Measurements from ENCODE around the gene AFF4.
A peak's percentile ranks its signal among the peaks of the same experiment; 100 is the strongest.
"Not testable (repeated sequence)": the region's sequence is repeated elsewhere in the genome, so short reads cannot be mapped to it uniquely, and the experiment has no call there.

The AFF4 gene, protein sequence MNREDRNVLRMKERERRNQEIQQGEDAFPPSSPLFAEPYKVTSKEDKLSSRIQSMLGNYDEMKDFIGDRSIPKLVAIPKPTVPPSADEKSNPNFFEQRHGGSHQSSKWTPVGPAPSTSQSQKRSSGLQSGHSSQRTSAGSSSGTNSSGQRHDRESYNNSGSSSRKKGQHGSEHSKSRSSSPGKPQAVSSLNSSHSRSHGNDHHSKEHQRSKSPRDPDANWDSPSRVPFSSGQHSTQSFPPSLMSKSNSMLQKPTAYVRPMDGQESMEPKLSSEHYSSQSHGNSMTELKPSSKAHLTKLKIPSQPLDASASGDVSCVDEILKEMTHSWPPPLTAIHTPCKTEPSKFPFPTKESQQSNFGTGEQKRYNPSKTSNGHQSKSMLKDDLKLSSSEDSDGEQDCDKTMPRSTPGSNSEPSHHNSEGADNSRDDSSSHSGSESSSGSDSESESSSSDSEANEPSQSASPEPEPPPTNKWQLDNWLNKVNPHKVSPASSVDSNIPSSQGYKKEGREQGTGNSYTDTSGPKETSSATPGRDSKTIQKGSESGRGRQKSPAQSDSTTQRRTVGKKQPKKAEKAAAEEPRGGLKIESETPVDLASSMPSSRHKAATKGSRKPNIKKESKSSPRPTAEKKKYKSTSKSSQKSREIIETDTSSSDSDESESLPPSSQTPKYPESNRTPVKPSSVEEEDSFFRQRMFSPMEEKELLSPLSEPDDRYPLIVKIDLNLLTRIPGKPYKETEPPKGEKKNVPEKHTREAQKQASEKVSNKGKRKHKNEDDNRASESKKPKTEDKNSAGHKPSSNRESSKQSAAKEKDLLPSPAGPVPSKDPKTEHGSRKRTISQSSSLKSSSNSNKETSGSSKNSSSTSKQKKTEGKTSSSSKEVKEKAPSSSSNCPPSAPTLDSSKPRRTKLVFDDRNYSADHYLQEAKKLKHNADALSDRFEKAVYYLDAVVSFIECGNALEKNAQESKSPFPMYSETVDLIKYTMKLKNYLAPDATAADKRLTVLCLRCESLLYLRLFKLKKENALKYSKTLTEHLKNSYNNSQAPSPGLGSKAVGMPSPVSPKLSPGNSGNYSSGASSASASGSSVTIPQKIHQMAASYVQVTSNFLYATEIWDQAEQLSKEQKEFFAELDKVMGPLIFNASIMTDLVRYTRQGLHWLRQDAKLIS

DNA sequence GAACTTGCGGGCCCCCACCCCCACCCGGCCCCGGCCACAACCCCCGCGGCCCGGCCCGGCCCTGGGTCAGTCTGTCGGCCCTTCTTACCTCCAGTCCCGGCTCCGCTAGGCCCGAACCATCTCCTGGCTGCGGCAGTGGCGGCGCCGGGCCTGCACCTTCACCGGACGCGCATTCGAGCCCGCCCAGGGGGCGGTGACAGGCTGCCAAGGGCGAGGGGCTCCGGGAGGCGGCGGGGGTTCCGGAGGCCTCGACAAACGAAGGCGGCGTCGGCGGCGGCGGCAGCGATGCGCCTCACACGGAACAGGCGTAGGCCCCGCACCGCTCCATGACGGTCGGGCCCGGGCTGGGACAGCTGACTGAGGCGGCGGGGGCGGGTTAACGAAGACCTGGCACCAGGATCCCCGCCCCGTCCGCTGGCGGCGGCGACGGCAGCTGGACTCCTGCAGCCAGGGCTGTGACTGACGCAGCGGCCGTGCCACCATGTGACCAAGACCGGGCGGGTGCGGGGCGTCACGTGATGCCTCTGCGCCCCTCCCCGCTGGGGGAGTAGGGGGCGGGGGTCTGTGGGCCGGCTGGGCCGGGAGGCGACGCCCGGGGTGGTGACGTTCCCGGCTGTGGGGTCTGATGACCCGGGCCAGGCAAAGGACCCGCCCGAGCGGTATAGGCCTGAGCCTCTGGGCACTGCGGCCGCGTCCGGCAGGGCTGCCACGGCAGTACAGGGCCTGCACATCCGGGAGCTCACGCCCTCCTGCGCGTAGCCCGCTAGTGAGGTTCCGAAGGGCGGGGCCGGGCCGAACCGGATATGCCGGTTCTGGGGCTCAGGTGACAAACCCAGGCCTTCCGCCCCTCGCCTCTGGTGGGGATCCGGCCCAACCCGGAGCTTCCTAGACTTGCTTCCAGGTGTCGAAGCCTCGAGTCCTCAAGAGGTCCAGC is at the start of gene AFF4:
Gene AFF4, minus strand, starts transcription at position 464 of the 934 bp plus-strand sequence. CDS start 26,445 bp downstream, outside the sequence.
- peak; percentile 74 to 78 for DNase-seq (ENCODE audit: low read depth in 1 of 2, low spot score in 1 of 2)

DNA sequence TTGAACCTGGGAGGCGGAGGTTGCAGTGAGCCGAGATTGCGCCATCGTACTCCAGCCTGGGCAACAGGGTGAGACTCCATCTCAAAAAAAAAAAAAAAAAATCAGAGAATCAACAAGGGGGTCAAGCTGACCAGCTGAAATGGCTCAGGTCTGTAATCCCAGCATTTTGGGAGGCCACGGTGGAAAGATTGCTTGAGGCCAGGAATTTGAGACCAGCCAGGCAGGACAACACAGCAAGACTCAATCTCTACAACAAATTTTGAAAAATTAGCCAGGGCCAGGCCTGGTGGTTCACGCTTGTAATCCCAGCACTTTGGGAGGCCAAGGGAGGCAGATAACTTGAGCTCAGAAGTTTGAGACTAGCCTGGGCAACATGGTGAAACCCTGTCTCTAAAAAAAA is 45.0 kb upstream of the AFF4 start:
- not testable (repeated sequence) for DNase-seq (ENCODE audit: low read depth in 1 of 2, low spot score in 1 of 2)

DNA sequence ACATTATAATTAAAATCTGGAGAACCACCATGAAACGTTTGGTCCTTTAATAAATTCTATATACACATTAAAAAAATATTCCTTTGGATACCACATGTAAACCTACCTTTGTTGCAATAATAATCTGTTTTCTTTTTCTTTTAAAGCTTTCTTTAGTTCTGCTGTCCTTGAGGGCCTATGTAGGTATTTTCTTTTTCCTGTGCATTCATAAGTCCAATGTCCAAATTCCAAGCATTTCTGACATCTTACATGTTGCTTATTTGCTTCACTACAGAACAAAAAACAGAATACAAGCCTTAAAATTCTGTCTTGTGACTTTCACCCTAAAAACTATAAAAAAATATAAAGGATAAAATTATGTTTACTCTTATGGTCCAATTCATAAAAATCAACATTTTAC is 43.2 kb upstream of the AFF4 start:
- no peak for DNase-seq (ENCODE audit: low read depth in 1 of 2, low spot score in 1 of 2)

DNA sequence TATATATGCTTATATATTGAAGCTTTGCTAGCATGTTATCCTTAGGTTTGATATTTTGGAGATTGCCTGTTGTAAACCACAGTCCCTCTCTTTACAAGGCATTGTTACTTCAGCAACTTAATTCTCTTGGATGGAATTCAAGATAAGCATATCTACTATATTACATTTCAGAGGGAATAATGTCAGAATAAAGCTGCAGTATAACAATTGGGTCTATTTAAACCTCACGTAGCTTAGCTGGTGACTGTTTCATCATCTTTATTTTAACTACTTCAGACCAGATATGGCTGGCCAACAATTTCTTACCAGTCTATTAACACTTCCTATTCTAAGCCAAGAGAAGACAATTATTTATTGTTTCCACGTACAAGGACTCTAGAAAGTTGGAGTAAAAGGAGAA is 35.8 kb upstream of the AFF4 start:
- no peak for DNase-seq (ENCODE audit: low read depth in 1 of 2, low spot score in 1 of 2)

DNA sequence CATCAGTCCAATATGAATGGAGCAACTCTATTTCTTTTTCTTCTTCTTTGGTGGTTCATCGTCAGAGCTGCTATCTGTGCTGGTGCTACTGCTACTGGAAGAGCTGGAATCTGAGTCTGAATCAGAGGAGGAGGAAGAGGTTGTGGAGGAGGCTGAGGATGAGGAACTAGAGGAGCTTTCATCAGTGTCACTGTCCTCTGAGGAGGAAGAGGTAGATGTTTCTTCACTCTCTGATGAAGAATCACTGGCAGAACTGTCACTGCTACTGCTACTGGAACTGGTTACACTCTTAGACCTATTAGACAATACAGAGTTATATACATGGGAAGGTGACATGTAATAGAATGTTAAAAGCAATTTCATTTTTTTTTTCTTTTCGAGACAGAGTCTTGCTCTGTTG is 35.1 kb upstream of the AFF4 start:
- no peak for DNase-seq (ENCODE audit: low read depth in 1 of 2, low spot score in 1 of 2)

DNA sequence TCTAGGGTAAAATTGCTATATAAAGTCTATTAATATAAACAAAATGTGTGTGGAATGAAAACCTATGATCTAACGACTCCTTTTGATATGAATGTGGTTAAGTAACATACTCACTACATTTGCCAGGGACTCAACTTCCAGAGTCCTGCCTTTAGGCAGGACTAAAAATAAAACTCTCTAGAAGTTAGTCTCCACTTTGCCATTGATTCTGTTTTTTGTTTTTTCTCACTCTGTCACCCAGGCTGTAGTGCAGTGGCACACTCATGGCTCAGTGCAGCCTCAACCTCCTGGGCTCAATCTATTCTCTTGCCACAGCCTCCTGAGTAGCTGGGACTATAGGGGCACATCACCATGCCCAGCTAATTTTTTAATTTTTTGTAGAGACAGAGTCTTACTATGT is 32.9 kb upstream of the AFF4 start:
- DNase-seq (ENCODE audit: low read depth in 1 of 2, low spot score in 1 of 2), result no peak

DNA sequence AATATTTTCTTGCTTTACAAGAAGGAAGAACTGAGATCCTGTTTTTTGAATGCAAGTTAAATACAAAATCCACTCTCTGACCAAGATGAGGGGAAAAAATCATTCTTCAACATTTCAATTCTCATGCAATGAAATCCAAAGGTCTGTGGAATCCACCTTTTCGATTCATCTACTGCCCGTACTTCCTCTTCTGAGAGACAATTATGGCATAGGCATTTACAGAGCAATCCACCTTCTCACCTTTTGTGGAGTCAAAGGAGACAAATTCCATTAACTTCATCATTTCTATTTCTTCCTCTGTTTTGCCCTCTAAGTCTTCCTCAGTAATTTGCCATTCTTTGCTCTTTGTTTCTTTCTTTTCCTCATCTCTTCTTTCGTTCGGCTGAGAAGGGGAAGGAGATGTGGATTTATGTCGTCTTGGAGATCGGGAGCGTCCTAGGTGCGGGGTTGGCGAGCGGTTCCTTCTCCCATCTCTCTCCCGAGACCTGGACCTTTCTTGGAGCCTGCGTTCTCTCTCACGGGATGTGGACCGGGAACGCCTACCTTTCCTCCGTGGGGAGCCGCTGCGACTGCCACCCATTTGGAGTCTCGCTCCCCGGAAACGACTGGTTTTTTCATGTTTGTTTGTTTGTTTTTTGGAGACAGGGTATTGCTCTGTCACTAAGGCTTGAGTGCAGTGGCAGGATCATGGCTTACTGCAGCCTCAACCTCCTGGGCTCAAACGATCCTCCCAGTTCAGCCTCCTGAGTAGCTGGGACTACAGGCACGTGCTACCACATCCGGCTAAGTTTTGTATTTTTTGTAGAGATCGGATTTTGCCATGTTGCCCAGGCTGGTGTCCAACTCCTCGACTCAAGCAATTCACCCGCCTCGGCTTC is 24.3 kb upstream of the AFF4 start:
- no peak for DNase-seq (ENCODE audit: low read depth in 1 of 2, low spot score in 1 of 2)

DNA sequence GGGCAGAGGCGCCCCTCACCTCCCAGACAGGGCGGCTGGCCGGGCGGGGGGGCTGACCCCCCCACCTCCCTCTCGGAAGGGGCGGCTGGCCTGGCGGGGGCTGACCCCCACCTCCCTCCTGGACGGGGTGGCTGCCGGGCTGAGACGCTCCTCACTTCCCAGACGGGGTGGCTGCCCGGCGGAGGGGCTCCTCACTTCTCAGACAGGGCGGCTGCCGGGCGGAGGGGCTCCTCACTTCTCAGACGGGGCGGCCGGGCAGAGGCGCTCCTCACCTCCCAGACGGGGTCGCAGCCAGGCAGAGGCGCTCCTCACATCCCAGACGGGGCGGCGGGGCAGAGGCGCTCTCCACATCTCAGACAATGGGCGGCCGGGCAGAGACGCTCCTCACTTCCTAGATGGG is 19.5 kb upstream of the AFF4 start:
- DNase-seq (ENCODE audit: low read depth in 1 of 2, low spot score in 1 of 2), result not testable (repeated sequence)

DNA sequence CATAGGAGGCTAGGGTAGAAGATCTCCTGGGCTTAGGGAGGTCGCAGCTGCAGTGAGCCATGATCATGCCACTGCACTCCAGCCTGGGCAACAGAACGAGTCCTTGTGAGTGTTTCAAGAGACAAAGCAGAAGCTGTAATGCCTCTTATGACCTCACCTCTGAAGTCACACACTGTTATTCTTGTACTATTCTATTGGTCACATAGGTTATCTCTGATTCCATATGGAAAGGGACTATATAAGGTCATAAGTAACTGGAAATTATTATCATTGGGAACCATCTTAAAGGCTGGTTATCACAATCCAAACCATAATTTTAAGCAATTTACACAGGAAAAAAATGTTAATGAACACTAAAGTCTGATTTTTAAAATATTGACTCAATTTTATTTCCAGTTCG is 17.9 kb upstream of the AFF4 start:
- DNase-seq (ENCODE audit: low read depth in 1 of 2, low spot score in 1 of 2), result no peak

DNA sequence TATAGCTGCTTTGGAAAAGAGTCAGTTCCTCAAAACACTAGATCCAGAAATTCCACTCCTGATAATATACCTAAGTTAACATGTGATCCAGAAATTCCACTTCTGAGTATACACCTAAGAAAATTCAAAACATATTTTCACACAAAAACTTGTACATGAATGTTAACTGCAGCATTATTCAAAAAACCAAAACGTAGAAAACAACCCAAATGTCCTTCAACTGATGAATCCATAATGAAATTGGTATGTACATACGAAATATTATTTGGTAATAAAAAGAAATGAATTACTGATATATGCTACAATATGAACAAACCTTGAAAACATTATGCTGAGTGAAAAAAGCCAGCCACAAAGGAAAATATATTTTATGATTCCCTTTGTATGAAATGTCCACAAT is 16.5 kb upstream of the AFF4 start:
- DNase-seq (ENCODE audit: low read depth in 1 of 2, low spot score in 1 of 2), result no peak

DNA sequence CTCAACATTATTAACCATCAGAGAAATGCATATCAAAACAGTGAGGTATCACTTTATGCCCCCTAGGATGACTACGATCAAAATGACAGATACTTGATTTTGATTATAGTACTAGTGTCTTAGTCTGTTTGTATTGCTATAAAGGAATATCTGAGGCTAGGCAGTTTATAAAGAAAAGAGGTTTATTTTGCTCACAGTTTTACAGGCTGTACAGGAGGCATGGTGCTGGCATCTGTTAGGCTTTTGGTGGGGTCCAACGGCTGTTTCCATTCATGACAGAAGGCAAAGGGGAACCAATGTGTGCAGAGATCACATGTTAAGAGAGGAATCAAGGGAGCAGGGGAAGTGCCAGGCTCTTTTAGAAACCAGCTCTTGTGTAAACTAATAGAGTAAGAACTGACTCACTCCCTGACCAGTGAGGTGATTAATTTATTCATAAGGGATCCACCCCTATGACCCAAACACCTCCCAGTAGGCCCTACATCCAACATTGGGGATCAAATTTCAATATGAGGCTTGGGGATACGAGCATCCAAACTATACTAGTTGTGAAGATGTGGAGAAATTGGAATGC is 16.0 kb upstream of the AFF4 start:
- DNase-seq (ENCODE audit: low read depth in 1 of 2, low spot score in 1 of 2), result no peak

DNA sequence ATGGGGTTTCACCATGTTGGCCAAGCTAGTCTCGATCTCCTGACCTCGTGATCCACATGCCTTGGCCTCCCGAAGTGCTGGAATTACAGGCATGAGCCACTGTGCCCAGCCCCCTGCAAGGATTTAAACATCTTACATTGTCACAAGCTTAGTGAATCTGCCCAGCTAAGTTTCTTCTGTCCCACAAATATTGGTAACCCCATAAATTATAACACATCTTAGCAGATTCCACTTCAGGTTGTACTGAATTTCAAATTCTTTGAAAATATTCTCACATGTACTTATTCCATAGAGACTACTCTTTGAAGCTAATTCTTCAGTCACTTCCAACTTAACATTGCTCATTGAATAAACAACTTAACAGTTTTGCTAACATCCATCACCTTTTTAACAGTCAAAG is 13.4 kb upstream of the AFF4 start:
- DNase-seq (ENCODE audit: low read depth in 1 of 2, low spot score in 1 of 2), result no peak

DNA sequence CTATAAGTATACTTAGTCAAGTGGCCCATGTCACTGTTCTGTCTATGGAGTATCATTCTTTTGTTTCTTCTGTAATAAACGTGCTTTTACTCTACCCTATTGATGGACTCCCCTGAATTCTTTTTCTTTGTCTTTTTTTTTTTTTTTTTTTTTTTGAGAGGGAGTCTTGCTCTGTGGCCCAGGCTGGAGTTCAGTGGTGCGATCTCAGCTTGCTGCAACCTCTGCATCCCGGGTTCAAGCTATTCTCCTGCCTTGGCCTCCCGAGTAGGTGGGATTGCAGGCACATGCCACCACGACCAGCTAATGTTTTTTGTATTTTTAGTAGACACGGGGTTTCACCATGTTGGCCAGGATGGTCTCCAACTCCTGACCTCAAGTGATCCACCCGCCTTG is 9.0 kb upstream of the AFF4 start:
- not testable (repeated sequence) for DNase-seq (ENCODE audit: low read depth in 1 of 2, low spot score in 1 of 2)

DNA sequence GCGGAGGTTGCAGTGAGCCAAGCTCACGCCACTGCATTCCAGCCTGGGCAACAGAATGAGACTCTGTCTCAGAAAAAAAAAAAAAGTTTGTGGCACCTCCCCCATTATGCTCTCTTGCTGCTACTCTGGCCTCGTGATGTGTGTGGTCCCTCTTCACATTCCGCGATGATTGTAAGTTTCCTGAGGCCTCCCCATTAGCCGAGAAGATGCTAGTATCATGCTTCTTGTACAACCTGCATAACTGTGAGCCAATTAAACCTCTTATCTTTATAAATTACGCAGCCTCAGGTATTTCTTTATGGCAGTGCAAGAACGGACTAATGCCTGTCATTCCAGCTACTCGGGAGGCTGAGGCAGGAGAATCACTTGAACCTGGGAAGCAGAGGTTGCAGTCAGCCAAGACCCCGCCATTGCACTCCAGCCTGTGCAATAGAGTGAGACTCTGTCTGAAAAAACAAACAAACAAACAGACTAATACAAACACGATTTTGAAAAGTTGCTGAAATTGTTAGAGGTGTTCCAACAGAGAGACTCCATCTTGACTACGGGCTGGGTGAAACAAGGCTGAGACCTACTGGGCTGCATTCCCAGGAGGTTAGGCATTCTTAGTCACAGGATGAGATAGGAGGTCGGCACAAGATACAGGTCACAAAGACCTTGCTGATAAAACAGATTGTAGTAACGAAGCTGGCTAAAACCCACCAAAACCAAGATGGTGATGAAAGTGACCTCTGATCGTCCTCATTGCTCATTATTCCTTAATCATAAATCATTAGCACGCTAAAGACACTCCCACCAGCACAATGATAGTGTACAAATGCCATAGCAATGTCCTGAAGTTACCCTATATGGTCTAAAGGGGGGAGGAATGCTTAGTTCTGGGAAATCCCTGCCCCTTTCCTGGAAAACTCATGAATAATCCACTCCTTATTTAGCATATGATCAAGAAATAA is 8.3 kb upstream of the AFF4 start:
- no peak for DNase-seq (ENCODE audit: low read depth in 1 of 2, low spot score in 1 of 2)

DNA sequence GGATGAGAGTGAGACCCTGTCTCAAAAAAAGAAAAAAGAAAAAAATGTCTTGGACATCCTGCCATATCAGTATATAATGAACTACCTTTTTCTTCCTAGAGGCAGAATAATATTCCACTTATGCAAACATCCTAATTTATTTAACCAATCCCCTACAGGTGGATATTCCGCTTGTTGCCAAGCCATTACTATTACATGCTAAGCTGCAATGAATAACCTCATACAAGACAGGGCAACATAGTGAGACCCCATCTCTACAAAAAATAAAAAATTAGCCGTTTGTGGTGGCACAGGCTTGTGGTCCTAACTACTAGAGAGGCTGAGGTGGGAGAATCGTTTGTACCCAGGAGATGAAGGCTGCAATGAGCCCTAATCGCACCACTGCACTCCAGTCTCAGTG is 1.7 kb upstream of the AFF4 start:
- no peak for DNase-seq (ENCODE audit: low read depth in 1 of 2, low spot score in 1 of 2)

DNA sequence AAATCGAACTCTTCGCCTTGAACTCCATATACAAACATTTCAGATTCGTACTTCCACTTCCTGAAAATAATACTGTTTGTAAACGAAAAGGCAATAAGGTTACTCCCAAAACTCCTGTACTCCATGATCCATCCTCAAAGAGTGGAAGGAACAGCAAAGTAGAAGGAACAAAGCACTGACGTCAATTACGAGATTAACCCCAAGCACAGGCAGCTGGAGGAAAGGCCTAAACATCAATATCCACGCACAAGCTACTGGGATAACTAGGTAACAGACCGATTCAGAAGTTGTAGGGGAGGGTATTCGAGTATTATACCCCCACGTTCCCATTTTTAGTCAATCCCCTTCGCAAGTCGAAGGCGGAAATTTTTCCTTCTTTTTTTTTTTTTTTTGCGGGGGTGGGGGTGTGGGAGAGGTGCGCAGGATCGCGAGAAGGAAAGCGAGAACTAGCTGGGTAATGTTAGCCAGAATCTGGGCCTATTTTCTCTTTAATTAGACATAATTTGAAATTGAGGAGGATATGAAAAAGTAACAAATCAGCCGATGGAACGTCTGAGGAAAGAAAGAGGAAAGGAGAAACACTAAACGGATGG is 909 bp downstream of the AFF4 start:
- DNase-seq (ENCODE audit: low read depth in 1 of 2, low spot score in 1 of 2), result no peak

DNA sequence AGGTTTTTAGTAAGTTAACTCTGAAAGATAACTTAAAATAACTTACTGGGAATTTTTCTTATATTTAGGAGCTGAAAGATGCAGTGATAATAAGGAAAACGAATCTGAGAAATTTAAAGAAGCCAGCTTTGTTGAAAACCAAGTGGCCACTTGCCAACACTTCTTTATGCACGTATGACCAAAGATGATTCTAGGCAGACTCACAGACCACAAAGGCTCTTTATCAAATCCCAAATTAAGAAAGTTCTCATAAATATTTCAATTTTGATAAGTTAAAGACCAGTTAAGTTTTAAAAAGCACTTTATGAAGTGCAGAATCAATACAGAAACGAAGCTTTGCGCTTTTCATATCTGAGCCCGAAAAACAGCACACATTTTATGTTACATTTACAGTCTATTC is 1.5 kb downstream of the AFF4 start:
- DNase-seq (ENCODE audit: low read depth in 1 of 2, low spot score in 1 of 2), result no peak
